MCF 10A (cell line): Measurements from ENCODE around the gene NFRKB. TPM values are rescaled to one million over a fixed set of nuclear protein-coding genes. Genes with fewer than 3 reads are reported as not detected.

ENCODE experiments used
- BruUV-seq: library from RNA; stranded (reverse); fragments of 400-500 nt; replicated peaks from 2 replicates; lab custom pipeline; 2021; lab: Mats Ljungman, UMichigan
- CTCF ChIA-PET: fragments of 300-600 bp; sonication (Branson Sonifier 250); formaldehyde crosslinking; extraction: SDS; loops from one replicate; lab custom pipeline; 2021; ENCODE audit warnings: antibody characterized with exemption, inconsistent platforms; lab: Yijun Ruan, JAX
- POLR2A ChIA-PET: fragments of 300-600, 350-650 bp; sonication (Branson Sonifier 250); formaldehyde crosslinking; extraction: SDS; loops from one replicate; lab custom pipeline; 2020; ENCODE audit warnings: antibody characterized with exemption, inconsistent platforms; lab: Yijun Ruan, JAX
- DNase-seq: peaks from one replicate; pipeline ENCODE4 v3.0.0-alpha.2; 2018; ENCODE audit not compliant: unreplicated experiment
- H3K27ac Mint-ChIP-seq: one replicate; pipeline ENCODE4 v1.8.0; 2022; ENCODE audit warnings: mild to moderate bottlenecking, low read depth, mixed read lengths; ENCODE audit not compliant: unreplicated experiment
- H3K27me3 Mint-ChIP-seq: one replicate; pipeline ENCODE4 v1.8.0; 2022; ENCODE audit warnings: mixed read lengths; ENCODE audit not compliant: insufficient read depth, unreplicated experiment
- H3K36me3 Mint-ChIP-seq: one replicate; pipeline ENCODE4 v1.8.0; 2022; ENCODE audit warnings: mild to moderate bottlenecking, moderate library complexity, mixed read lengths; ENCODE audit not compliant: insufficient read depth, unreplicated experiment
- H3K4me1 Mint-ChIP-seq: one replicate; pipeline ENCODE4 v1.8.0; 2022; ENCODE audit warnings: mixed read lengths; ENCODE audit not compliant: insufficient read depth, unreplicated experiment
- H3K4me3 Mint-ChIP-seq: one replicate; pipeline ENCODE4 v1.8.0; 2022; ENCODE audit warnings: mild to moderate bottlenecking, moderate library complexity, mixed read lengths; ENCODE audit not compliant: unreplicated experiment
- H3K9me3 Mint-ChIP-seq: one replicate; pipeline ENCODE4 v1.8.0; 2022; ENCODE audit warnings: mixed read lengths; ENCODE audit not compliant: unreplicated experiment
- CTCF ChIP-seq: fragments of 200-600 bp; IDR thresholded peaks from one replicate; pipeline ENCODE4 v1.8.0; 2022; ENCODE audit warnings: antibody characterized with exemption, mild to moderate bottlenecking; ENCODE audit not compliant: unreplicated experiment
- intact Hi-C: fragments of 100-400 bp; cut with micrococcal nuclease; formaldehyde crosslinking; loops from 2 replicates; pipeline ENCODE4 v1.14.1; 2022
- total RNA-seq: library from RNA; stranded (reverse); gene quantifications from 2 replicates; pipeline ENCODE4 v1.2.3, GENCODE V29; 2022

Gene NFRKB
- total RNA-seq, 1 experiment from 2014 or later, result 34.0 TPM

GRCh38 chr11:129864811-129865210, 30.6 kb downstream of the NFRKB start:
- peaks cover 78% of the 10 kb centered on the region for H3K36me3 Mint-ChIP-seq
- peaks cover 13% of the 10 kb centered on the region for H3K4me1 Mint-ChIP-seq
- no peak overlapping the region for H3K27ac Mint-ChIP-seq
- ChIA-PET POLR2A (interaction anchor here (0.7 to 2.3 kb wide), 5 partner anchors 9 to 173 kb away, joined by 3 to 8 read pairs (median 4); no protein-coding TSS in a partner anchor), CTCF (interaction anchor here (1.5 kb wide), 2 partner anchors 79 to 268 kb away, joined by 5 to 10 read pairs; no protein-coding TSS in a partner anchor)
- TF ChIP-seq CTCF, result no peak
- intact Hi-C loops, result loop anchor here (5.0 kb wide), 2 partner anchors 38 to 78 kb away; no protein-coding TSS in a partner anchor
- no peak for DNase-seq
- no peak overlapping the region for H3K4me3 Mint-ChIP-seq
- no peaks in the 10 kb centered on the region for H3K27me3 Mint-ChIP-seq
- no peaks in the 10 kb centered on the region for H3K9me3 Mint-ChIP-seq
- no TSS peak for BruUV-seq

- POLR2A ChIA-PET, result interaction anchor here (0.6 to 2.7 kb wide), 21 partner anchors 8 to 451 kb away, joined by 3 to 35 read pairs (median 4); partner anchors contain the start of genes NFRKB and PRDM10
- Mint-ChIP-seq H3K36me3 (peaks cover 52% of the 10 kb centered on the region), H3K27me3 (no peaks in the 10 kb centered on the region), H3K4me3 (peak overlapping the region; percentile 62), H3K9me3 (no peaks in the 10 kb centered on the region), H3K4me1 (peaks cover 13% of the 10 kb centered on the region), H3K27ac (peak overlapping the region; percentile 86)
- BruUV-seq, result TSS peak; percentile 52
- DNase-seq, result peak; percentile 89
- CTCF ChIA-PET, result interaction anchor here (0.6 to 2.7 kb wide), 10 partner anchors 11 to 541 kb away, joined by 3 to 42 read pairs (median 3); no protein-coding TSS in a partner anchor
- TF ChIP-seq CTCF, result no peak
- intact Hi-C loops, result loop anchor here (5.0 kb wide), 2 partner anchors 35 to 75 kb away; no protein-coding TSS in a partner anchor
These were observed 33.5 kb downstream of the NFRKB start for GRCh38 chr11:129861702-129862522.

- ChIA-PET POLR2A (interaction anchor here (1.0 to 1.1 kb wide), 3 partner anchors 9 to 28 kb away, joined by 3 read pairs; no protein-coding TSS in a partner anchor), CTCF (interaction anchor here (0.6 to 1.1 kb wide), 3 partner anchors 17 to 277 kb away, joined by 3 to 5 read pairs (median 4); no protein-coding TSS in a partner anchor)
- Mint-ChIP-seq H3K4me1 (peaks cover 37% of the 10 kb centered on the region), H3K9me3 (no peaks in the 10 kb centered on the region), H3K36me3 (peaks cover 6% of the 10 kb centered on the region), H3K4me3 (no peak overlapping the region), H3K27ac (no peak overlapping the region), H3K27me3 (no peaks in the 10 kb centered on the region)
- intact Hi-C loops, result no loop called here
- TF ChIP-seq CTCF, result no peak
- no TSS peak for BruUV-seq
- peak; percentile 20 for DNase-seq
These were observed 39.3 kb downstream of the NFRKB start for GRCh38 chr11:129856036-129856435.

- Mint-ChIP-seq H3K4me1 (peaks cover 37% of the 10 kb centered on the region), H3K27ac (peak overlapping the region; percentile 80), H3K9me3 (no peaks in the 10 kb centered on the region), H3K4me3 (no peak overlapping the region), H3K27me3 (no peaks in the 10 kb centered on the region), H3K36me3 (peaks cover 3% of the 10 kb centered on the region)
- DNase-seq, result peak; percentile 67
- POLR2A ChIA-PET, result interaction anchor here (1.0 to 2.5 kb wide), 8 partner anchors 7 to 29 kb away, joined by 3 to 26 read pairs (median 6); no protein-coding TSS in a partner anchor
- BruUV-seq, result no TSS peak
- CTCF ChIA-PET, result interaction anchor here (0.6 to 1.3 kb wide), 2 partner anchors 69 to 278 kb away, joined by 3 to 7 read pairs; no protein-coding TSS in a partner anchor
- intact Hi-C loops, result no loop called here
- TF ChIP-seq CTCF, result no peak
These were observed 40.3 kb downstream of the NFRKB start for GRCh38 chr11:129855086-129855485.
